DND-41 (cell line): ENCODE results near the gene LRRN2.

Experiments used
- CTCF ChIP-seq: IDR thresholded peaks from 2 replicates; pipeline ENCODE4 v1.5.1; 2012; ENCODE audit warnings: borderline replicate concordance, low read length, moderate library complexity, mild to moderate bottlenecking; ENCODE audit not compliant: poor library complexity, severe bottlenecking; ENCODE audit errors: extremely low read depth
- EZH2 ChIP-seq: IDR thresholded peaks from 3 replicates; pipeline ENCODE4 v1.6.1; 2012; ENCODE audit warnings: borderline replicate concordance, low read depth, mild to moderate bottlenecking, moderate library complexity, low read length, inconsistent platforms; ENCODE audit not compliant: severe bottlenecking

- TF ChIP-seq CTCF (no peak), EZH2 (no peak)
Observed at GRCh38 chr1:204673209-204673608, 12.3 kb downstream of the LRRN2 start.
